ENCODE results near the gene ADGRA3. TPM values are rescaled to one million over a fixed set of nuclear protein-coding genes. Genes with fewer than 3 reads are reported as not detected.

The ADGRA3 gene
- total RNA-seq, 4 donors from 2014 or later = 14.9 to 26.3 (median 20.2) TPM

GRCh38 chr4:22440999-22441398 lies 74.9 kb downstream of the ADGRA3 start:
- no peaks in the 10 kb centered on the region for H3K4me1 ChIP-seq
- no peak for DNase-seq (ENCODE audit: low spot score in 2 of 2)
- H3K36me3 ChIP-seq = peaks cover 0 to 27% (median 0%) of the 10 kb centered on the region in 3 donors
- H3K4me3 ChIP-seq = no peak overlapping the region
- no peaks in the 10 kb centered on the region for H3K9me3 ChIP-seq
- no peak for TF ChIP-seq CTCF (IDR thresholded peaks at IDR 0.05)
- TF ChIP-seq POLR2A (IDR thresholded peaks at IDR 0.05) = no peak
- no peak for TF ChIP-seq EP300 (IDR thresholded peaks at IDR 0.05)
- H3K27me3 ChIP-seq = no peaks in the 10 kb centered on the region
- H3K27ac ChIP-seq = no peak overlapping the region

- H3K27me3 ChIP-seq = no peaks in the 10 kb centered on the region
- DNase-seq (ENCODE audit: low spot score in 2 of 2) = no peak
- TF ChIP-seq EP300 (IDR thresholded peaks at IDR 0.05) (no peak), POLR2A (IDR thresholded peaks at IDR 0.05) (no peak), CTCF (IDR thresholded peaks at IDR 0.05) (no peak)
- H3K4me1 ChIP-seq = no peaks in the 10 kb centered on the region
- 90 to 95% methylated on average over 2 of the region's 2 CpGs for WGBS, 2 donors
- no peak overlapping the region for H3K27ac ChIP-seq
- no peak overlapping the region for H3K4me3 ChIP-seq
- no peaks in the 10 kb centered on the region for H3K9me3 ChIP-seq
- peaks cover 0 to 21% (median 0%) of the 10 kb centered on the region in 3 donors for H3K36me3 ChIP-seq
These were observed 75.9 kb downstream of the ADGRA3 start for GRCh38 chr4:22439947-22440346.

GRCh38 chr4:22435652-22436051 lies 80.2 kb downstream of the ADGRA3 start:
- WGBS, 2 donors = 52 to 71% methylated on average over 2 of the region's 2 CpGs
- Histone ChIP-seq H3K27me3 (no peaks in the 10 kb centered on the region), H3K4me3 (no peak overlapping the region), H3K27ac (no peak overlapping the region), H3K36me3 (peaks cover 0 to under 1% (median 0%) of the 10 kb centered on the region in 3 donors), H3K4me1 (no peaks in the 10 kb centered on the region), H3K9me3 (no peaks in the 10 kb centered on the region)
- DNase-seq (ENCODE audit: low spot score in 2 of 2) = no peak
- TF ChIP-seq CTCF (IDR thresholded peaks at IDR 0.05) (no peak), EP300 (IDR thresholded peaks at IDR 0.05) (no peak), POLR2A (IDR thresholded peaks at IDR 0.05) (no peak)

- 30 to 32% methylated on average over 6 of the region's 6 CpGs for WGBS, 2 donors
These were observed 81.0 kb downstream of the ADGRA3 start for GRCh38 chr4:22434895-22435294.

GRCh38 chr4:22430626-22431025 lies 85.2 kb downstream of the ADGRA3 start:
- 81 to 84% methylated on average over 3 of the region's 3 CpGs for WGBS, 2 donors
- Histone ChIP-seq H3K36me3 (no peaks in the 10 kb centered on the region), H3K9me3 (no peaks in the 10 kb centered on the region), H3K4me1 (no peaks in the 10 kb centered on the region), H3K27ac (no peak overlapping the region), H3K4me3 (no peak overlapping the region), H3K27me3 (no peaks in the 10 kb centered on the region)
- no peak for DNase-seq (ENCODE audit: low spot score in 2 of 2)
- TF ChIP-seq CTCF (IDR thresholded peaks at IDR 0.05) (no peak), POLR2A (IDR thresholded peaks at IDR 0.05) (no peak), EP300 (IDR thresholded peaks at IDR 0.05) (no peak)

More at GRCh38 chr4:22434895-22435294, 81.0 kb downstream of the ADGRA3 start:
- no peak overlapping the region for H3K4me3 ChIP-seq
- H3K27ac ChIP-seq = no peak overlapping the region
- H3K27me3 ChIP-seq = no peaks in the 10 kb centered on the region
- H3K9me3 ChIP-seq = no peaks in the 10 kb centered on the region
- no peaks in the 10 kb centered on the region for H3K36me3 ChIP-seq
- DNase-seq (ENCODE audit: low spot score in 2 of 2) = no peak
- TF ChIP-seq CTCF (IDR thresholded peaks at IDR 0.05) = no peak
- no peak for TF ChIP-seq POLR2A (IDR thresholded peaks at IDR 0.05)
- no peak for TF ChIP-seq EP300 (IDR thresholded peaks at IDR 0.05)
- no peaks in the 10 kb centered on the region for H3K4me1 ChIP-seq

Measured in tibial nerve (tissue), 4 donors.